HG02623 (cell line): ENCODE measurements around the gene PCDH8.

ENCODE experiments used
- ATAC-seq: cut with Tn5 transposase; IDR thresholded peaks from one replicate; pipeline ENCODE4 v1.9.1; 2021; ENCODE audit warnings: moderate library complexity; ENCODE audit not compliant: unreplicated experiment

PCDH8 gene

GRCh38 chr13:52851137-52851962 lies 2.9 kb upstream of the PCDH8 start:
- ATAC-seq, result peak; percentile 76

GRCh38 chr13:52850396-52851136 lies 2.1 kb upstream of the PCDH8 start:
- no peak for ATAC-seq

GRCh38 chr13:52850072-52850395 lies 1.6 kb upstream of the PCDH8 start:
- no peak for ATAC-seq

GRCh38 chr13:52849291-52850071 lies 1.0 kb upstream of the PCDH8 start:
- ATAC-seq, result no peak

GRCh38 chr13:52847682-52848432 lies 583 bp downstream of the PCDH8 start:
- no peak for ATAC-seq

GRCh38 chr13:52847322-52847681 lies 1.1 kb downstream of the PCDH8 start:
- ATAC-seq, result no peak

GRCh38 chr13:52846567-52847321 lies 1.7 kb downstream of the PCDH8 start:
- no peak for ATAC-seq

GRCh38 chr13:52845766-52846566 lies 2.5 kb downstream of the PCDH8 start:
- ATAC-seq, result no peak

- no peak for ATAC-seq
Measured at GRCh38 chr13:52845334-52845761, 3.1 kb downstream of the PCDH8 start.

- no peak for ATAC-seq
Measured at GRCh38 chr13:52844836-52845235, 3.6 kb downstream of the PCDH8 start.

GRCh38 chr13:52842441-52842840 lies 6.0 kb downstream of the PCDH8 start:
- ATAC-seq, result no peak

- ATAC-seq, result no peak
Measured at GRCh38 chr13:52840066-52840465, 8.4 kb downstream of the PCDH8 start.

GRCh38 chr13:52838433-52839107 lies 9.9 kb downstream of the PCDH8 start:
- no peak for ATAC-seq

- no peak for ATAC-seq
Measured at GRCh38 chr13:52837850-52838249, 10.6 kb downstream of the PCDH8 start.

- ATAC-seq, result no peak
Measured at GRCh38 chr13:52835071-52835839, 13.2 kb downstream of the PCDH8 start.

GRCh38 chr13:52833296-52833875 lies 15.1 kb downstream of the PCDH8 start:
- ATAC-seq, result no peak

- ATAC-seq, result no peak
Measured at GRCh38 chr13:52832313-52832712, 16.1 kb downstream of the PCDH8 start.

- ATAC-seq, result no peak
Measured at GRCh38 chr13:52830946-52831345, 17.5 kb downstream of the PCDH8 start.
